HCT116 (cell line): Measurements from ENCODE around the gene DLG2. TPM values are rescaled to one million over a fixed set of nuclear protein-coding genes. Genes with fewer than 3 reads are reported as not detected.

ENCODE experiments used
- ATAC-seq: fragments of 200-7000 bp; cut with Tn5 transposase; 2 replicates; pipeline ENCODE4 v1.9.1; 2020; ENCODE audit warnings: mild to moderate bottlenecking, moderate library complexity
- BruUV-seq: library from RNA; stranded (reverse); fragments of 400-500 nt; replicated peaks from 2 replicates; lab custom pipeline; 2021; lab: Mats Ljungman, UMichigan
- CTCF ChIA-PET: fragments of 300-600 bp; sonication (Branson Sonifier 250); formaldehyde crosslinking; loops from one replicate; lab custom pipeline; 2021; ENCODE audit warnings: antibody characterized with exemption; lab: Charles Lee
- POLR2A ChIA-PET: fragments of 300-600, 350-600 bp; sonication (Branson Sonifier 250); formaldehyde crosslinking; loops from one replicate; lab custom pipeline; 2021; ENCODE audit warnings: antibody characterized with exemption; lab: Charles Lee
- RAD21 ChIA-PET, 2 experiments: fragments of 300-600 bp; sonication (Branson Sonifier 250); formaldehyde crosslinking; loops; one replicate each; lab custom pipeline; 2023; ENCODE audit warnings: low total read pairs in 2 of 2; ENCODE audit not compliant: uncharacterized antibody in 2 of 2, unreplicated experiment in 2 of 2, low non-redundant PET in 1 of 2; lab: Charles Lee
- DNase-seq: peaks from one replicate; pipeline ENCODE4 v3.0.0-alpha.2; 2010; ENCODE audit warnings: low read depth, low spot score
- H2AFZ ChIP-seq: fragments of 200-600 bp; shearing (Covaris generic), sonication (generic); 2 replicates; pipeline ENCODE4 v1.6.1; 2017; ENCODE audit warnings: low read depth, mixed run types, mixed read lengths, antibody characterized with exemption, low read length; ENCODE audit not compliant: poor library complexity, severe bottlenecking
- H3K27ac ChIP-seq: 2 replicates; pipeline ENCODE4 v1.5.1; 2012; ENCODE audit warnings: low read depth, low read length
- H3K27me3 ChIP-seq: fragments of 200-600 bp; sonication (generic); 2 replicates; pipeline ENCODE4 v1.6.1; 2016; ENCODE audit warnings: mixed run types, low read length, mixed read lengths; ENCODE audit not compliant: insufficient read depth
- H3K36me3 ChIP-seq, 2 experiments: fragments of 200-500 bp in 1 of 2; fragments of 200-600 bp in 1 of 2; sonication (Bioruptor generic) in 1 of 2; sonication (generic) in 1 of 2; 2 replicates each; pipeline versions ENCODE4 v1.5.1 to v1.6.1; 2014 to 2016; ENCODE audit warnings: low read length in 2 of 2, inconsistent platforms in 1 of 2, mixed read lengths in 1 of 2, mixed run types in 1 of 2; ENCODE audit not compliant: insufficient read depth in 2 of 2, control insufficient read depth in 1 of 2
- H3K4me1 ChIP-seq, 2 experiments: fragments of 200-600 bp in 1 of 2; sonication (generic) in 1 of 2; 2 replicates each; pipeline versions ENCODE4 v1.5.1 to v1.6.1; 2012 to 2017; ENCODE audit warnings: low read length in 2 of 2, inconsistent platforms in 1 of 2, mild to moderate bottlenecking in 1 of 2, mixed read lengths in 1 of 2, mixed run types in 1 of 2, moderate library complexity in 1 of 2; ENCODE audit not compliant: insufficient read depth in 2 of 2, control insufficient read depth in 1 of 2
- H3K4me2 ChIP-seq: fragments of 200-600 bp; sonication (generic); 2 replicates; pipeline ENCODE4 v1.6.1; 2017; ENCODE audit warnings: mixed run types, low read length, mixed read lengths
- H3K4me3 ChIP-seq, 2 experiments: fragments of 200-600 bp in 1 of 2; sonication (generic) in 1 of 2; replicated peaks in 1 of 2; 2 replicates each; pipeline ENCODE4 v1.5.1; 2011 to 2016; ENCODE audit warnings: low read length in 2 of 2, control low read depth in 1 of 2, low read depth in 1 of 2, mild to moderate bottlenecking in 1 of 2, mixed read lengths in 1 of 2, mixed run types in 1 of 2
- H3K79me2 ChIP-seq: fragments of 200-600 bp; sonication (generic); 2 replicates; pipeline ENCODE4 v1.6.1; 2017; ENCODE audit warnings: mild to moderate bottlenecking, mixed run types, low read length, moderate library complexity, mixed read lengths; ENCODE audit not compliant: insufficient read depth
- H3K9ac ChIP-seq: fragments of 200-600 bp; sonication (generic); 2 replicates; pipeline ENCODE4 v1.6.1; 2016; ENCODE audit warnings: low read length, mixed read lengths
- H3K9me2 ChIP-seq: fragments of 200-600 bp; sonication (generic), shearing (Covaris generic); 2 replicates; pipeline ENCODE4 v1.6.1; 2017; ENCODE audit warnings: mixed run types, mild to moderate bottlenecking, moderate library complexity; ENCODE audit not compliant: insufficient read depth
- H3K9me3 ChIP-seq, 2 experiments: fragments of 200-500 bp in 1 of 2; fragments of 200-600 bp in 1 of 2; sonication (Bioruptor generic) in 1 of 2; sonication (generic) in 1 of 2; 2 replicates each; pipeline ENCODE4 v1.6.1; 2014 to 2017; ENCODE audit warnings: low read length in 2 of 2, mixed read lengths in 2 of 2, inconsistent platforms in 1 of 2, low read depth in 1 of 2, mild to moderate bottlenecking in 1 of 2, mixed run types in 1 of 2, moderate library complexity in 1 of 2; ENCODE audit not compliant: control insufficient read depth in 1 of 2, insufficient read depth in 1 of 2
- H4K20me1 ChIP-seq: fragments of 200-600 bp; sonication (generic), shearing (Covaris generic); 2 replicates; pipeline ENCODE4 v1.6.1; 2017; ENCODE audit warnings: mixed run types, mild to moderate bottlenecking, moderate library complexity; ENCODE audit not compliant: insufficient read depth
- ATF3 ChIP-seq: IDR thresholded peaks from 2 replicates; pipeline ENCODE4 v1.6.1; 2012
- MAX ChIP-seq: IDR thresholded peaks from 2 replicates; pipeline ENCODE4 v1.6.1; 2012
- POLR2A ChIP-seq: IDR thresholded peaks from 2 replicates; pipeline ENCODE4 v1.7.0; 2011; ENCODE audit warnings: borderline replicate concordance; ENCODE audit not compliant: insufficient read depth, insufficient read length; ENCODE audit errors: extremely low read depth
- RAD21 ChIP-seq: IDR thresholded peaks from 2 replicates; pipeline ENCODE4 v1.6.1; 2012; ENCODE audit warnings: low read depth, mild to moderate bottlenecking
- SIN3A ChIP-seq: IDR thresholded peaks from 2 replicates; pipeline ENCODE4 v1.6.1; 2012; ENCODE audit warnings: low read depth
- YY1 ChIP-seq: IDR thresholded peaks from 2 replicates; pipeline ENCODE4 v1.6.1; 2011; ENCODE audit warnings: low read length, low read depth, moderate library complexity, mild to moderate bottlenecking; ENCODE audit not compliant: insufficient replicate concordance; ENCODE audit errors: extremely low read depth
- ZBTB33 ChIP-seq: IDR thresholded peaks from 2 replicates; pipeline ENCODE4 v1.6.1; 2011; ENCODE audit warnings: mild to moderate bottlenecking, low read length, moderate library complexity; ENCODE audit not compliant: insufficient replicate concordance; ENCODE audit errors: extremely low read depth
- intact Hi-C: fragments of 100-400 bp; cut with micrococcal nuclease; formaldehyde crosslinking; loops from 2 replicates; pipeline ENCODE4 v1.10.0; 2022
- total RNA-seq: library from RNA; stranded (reverse); gene quantifications from one replicate; pipeline ENCODE4 v1.2.1, GENCODE V29; 2021; ENCODE audit not compliant: unreplicated experiment

DLG2 gene
- total RNA-seq, 1 experiment from 2014 or later = 2.4 TPM

DNA sequence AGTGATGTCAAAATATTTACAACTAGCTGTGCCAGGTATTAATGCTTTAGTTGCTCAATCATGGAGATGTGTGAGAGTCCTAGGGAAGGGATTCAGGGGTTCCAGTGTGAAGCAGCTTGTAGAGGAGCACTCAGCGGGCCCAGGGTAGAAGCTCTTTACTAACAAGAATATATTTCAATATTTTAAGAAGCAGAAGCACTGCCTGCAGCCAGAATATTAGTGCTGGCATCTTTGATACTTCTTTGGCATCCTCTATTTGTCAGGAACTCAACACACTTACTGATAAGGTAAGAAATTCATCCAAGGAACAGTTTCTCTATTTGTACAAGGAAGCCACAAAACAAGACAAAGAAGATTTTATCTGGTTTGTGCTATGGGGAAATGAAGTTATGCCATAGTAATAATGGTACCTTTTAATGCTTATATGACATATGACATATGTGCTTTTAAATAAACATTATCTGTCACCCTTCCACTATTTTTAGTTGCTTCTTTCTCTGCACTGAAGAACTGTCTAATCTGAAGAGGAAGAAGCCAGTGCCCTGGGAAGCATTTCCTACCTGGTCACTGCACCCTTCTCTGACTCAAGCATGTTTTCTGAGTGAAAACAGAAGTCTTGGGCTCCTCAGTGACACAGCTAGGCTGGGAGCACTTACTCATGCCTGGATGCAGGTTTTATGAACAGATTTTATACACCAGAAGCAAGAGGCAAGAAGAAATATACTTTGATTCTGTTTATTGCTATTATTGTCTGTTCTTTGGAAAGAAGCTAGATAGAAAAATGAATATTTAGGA lies 1952.8 kb downstream of the DLG2 start:
- BruUV-seq = no TSS peak
- no peak for DNase-seq
- Histone ChIP-seq H4K20me1 (no peaks in the 10 kb centered on the region; the same call in 1 of the 2 replicates), H3K36me3 (no peaks in the 10 kb centered on the region), H3K9me3 (no peaks in the 10 kb centered on the region), H3K9ac (no peak overlapping the region), H3K4me1 (no peaks in the 10 kb centered on the region), H3K27me3 (peaks cover 10% of the 10 kb centered on the region; the same call in 1 of the 2 replicates), H3K4me3 (no peak overlapping the region), H3K4me2 (no peak overlapping the region), H3K27ac (no peak overlapping the region), H2AFZ (no peak overlapping the region), H3K9me2 (no peaks in the 10 kb centered on the region), H3K79me2 (no peaks in the 10 kb centered on the region)
- TF ChIP-seq YY1 (no peak), MAX (no peak), RAD21 (no peak), ZBTB33 (no peak), POLR2A (no peak), ATF3 (no peak), SIN3A (no peak)
- no peak for ATAC-seq
- RAD21 ChIA-PET = no interaction called here
- POLR2A ChIA-PET = no interaction called here
- CTCF ChIA-PET = no interaction called here
- intact Hi-C loops = no loop called here
